Measurements from ENCODE around the gene OTP. TPM values are rescaled to one million over a fixed set of nuclear protein-coding genes. Genes with fewer than 3 reads are reported as not detected.

The OTP gene
- total RNA-seq, 2 donors from 2014 or later: not detected

DNA sequence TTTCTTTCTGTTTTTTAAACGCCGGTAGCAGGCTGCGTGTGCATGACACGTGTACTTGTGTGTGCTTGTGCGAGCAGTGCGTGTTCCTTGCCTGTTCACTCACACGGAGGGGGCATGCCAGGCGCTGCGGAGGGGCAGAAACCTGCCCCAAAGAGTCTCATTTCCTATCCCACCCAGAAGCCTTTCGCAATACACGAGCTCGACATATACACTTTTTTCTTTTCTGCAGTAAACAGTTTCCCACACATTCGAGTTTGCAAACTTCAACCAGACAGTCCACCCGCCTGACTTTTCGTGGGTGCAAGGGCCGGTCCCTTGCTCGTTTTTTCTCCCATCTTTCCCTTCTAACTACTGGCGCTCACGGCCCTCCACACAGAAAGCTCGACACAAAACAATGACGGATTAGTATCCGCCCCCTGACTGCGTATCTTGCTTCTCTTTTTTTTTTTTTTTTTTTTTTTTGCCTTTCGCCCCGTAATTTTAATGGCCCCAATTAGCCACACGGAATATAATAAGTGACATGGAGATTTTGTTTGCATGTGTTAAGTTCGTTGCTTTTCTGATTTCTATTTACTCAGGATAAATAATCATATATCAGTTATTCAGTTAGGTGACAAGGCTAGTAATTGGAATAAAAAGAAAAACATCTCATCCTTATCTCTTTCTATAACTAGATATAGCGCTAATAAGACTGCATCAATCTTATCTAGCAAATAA, 5.3 kb upstream of the OTP start:
- Histone ChIP-seq H3K27ac (no peak overlapping the region), H3K36me3 (no peaks in the 10 kb centered on the region)

DNA sequence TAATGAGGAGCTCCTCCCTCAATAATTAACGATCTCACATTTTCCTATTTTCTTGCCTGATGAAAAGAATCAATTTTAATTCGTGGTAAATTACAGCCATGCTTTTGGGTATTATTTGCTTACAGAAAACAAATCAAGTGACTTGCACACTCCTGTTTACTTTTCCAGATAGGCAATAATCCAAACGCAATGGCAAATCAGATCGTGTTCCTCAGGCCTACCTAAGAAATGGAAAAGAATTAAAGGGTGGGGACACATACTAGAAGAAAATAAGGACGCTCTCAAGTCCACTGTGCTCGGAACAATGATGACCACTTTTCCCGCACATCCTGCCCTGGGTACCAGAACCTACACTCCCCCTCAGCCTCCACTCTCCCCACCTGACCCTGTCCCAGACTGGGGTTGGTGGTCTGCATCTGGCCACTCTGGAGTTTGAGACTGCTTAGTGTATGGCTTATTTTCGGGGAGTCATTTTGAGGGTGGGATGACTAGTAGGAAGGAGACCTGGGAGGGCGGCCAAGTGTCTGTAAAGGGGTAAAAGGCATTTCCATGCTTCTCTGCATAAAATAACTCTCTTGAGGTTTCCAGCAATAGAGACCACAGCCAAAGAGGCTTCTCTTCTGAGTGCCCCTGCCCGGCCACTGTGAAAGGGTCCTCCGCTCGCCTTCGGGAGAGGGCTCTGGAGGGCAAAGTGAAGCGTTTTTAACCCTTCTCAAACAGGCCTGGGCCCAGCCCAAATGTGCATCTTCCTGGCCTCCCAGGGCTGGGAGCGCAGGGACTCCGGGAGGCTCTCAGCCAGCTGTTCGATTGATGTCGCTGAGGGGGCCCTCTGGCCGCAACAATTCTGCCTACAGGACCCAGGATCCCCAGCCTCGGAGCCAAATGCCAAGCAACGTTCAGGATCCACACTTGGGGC, 4.5 kb upstream of the OTP start:
- no peak overlapping the region for H3K4me3 ChIP-seq
- no peak overlapping the region for H3K27ac ChIP-seq
- peaks cover 62% of the 10 kb centered on the region for H3K27me3 ChIP-seq (replicated peaks; ENCODE audit: insufficient read depth)
- no peak for DNase-seq (ENCODE audit: low spot score)
- no peaks in the 10 kb centered on the region for H3K9me3 ChIP-seq
- intact Hi-C loops (cut with DNase I): loop anchor here (10.0 kb wide), 1 partner anchor 132 kb away; the partner anchor contains the start of gene TBCA
- 9% methylated on average over 21 of the region's 21 CpGs for WGBS
- TF ChIP-seq, protein P1, sequence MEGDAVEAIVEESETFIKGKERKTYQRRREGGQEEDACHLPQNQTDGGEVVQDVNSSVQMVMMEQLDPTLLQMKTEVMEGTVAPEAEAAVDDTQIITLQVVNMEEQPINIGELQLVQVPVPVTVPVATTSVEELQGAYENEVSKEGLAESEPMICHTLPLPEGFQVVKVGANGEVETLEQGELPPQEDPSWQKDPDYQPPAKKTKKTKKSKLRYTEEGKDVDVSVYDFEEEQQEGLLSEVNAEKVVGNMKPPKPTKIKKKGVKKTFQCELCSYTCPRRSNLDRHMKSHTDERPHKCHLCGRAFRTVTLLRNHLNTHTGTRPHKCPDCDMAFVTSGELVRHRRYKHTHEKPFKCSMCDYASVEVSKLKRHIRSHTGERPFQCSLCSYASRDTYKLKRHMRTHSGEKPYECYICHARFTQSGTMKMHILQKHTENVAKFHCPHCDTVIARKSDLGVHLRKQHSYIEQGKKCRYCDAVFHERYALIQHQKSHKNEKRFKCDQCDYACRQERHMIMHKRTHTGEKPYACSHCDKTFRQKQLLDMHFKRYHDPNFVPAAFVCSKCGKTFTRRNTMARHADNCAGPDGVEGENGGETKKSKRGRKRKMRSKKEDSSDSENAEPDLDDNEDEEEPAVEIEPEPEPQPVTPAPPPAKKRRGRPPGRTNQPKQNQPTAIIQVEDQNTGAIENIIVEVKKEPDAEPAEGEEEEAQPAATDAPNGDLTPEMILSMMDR (IDR thresholded peaks at IDR 0.05): no peak
- no peak for TF ChIP-seq POLR2AphosphoS5 (IDR thresholded peaks at IDR 0.05)
- no peak for TF ChIP-seq POLR2A (IDR thresholded peaks at IDR 0.05)
- no peaks in the 10 kb centered on the region for H3K4me1 ChIP-seq (replicated peaks)
- no peaks in the 10 kb centered on the region for H3K36me3 ChIP-seq

More for the DNA sequence above, 5.3 kb upstream of the OTP start:
- Histone ChIP-seq H3K27me3 (replicated peaks; ENCODE audit: insufficient read depth) (peaks cover 59% of the 10 kb centered on the region), H3K9me3 (no peaks in the 10 kb centered on the region), H3K4me1 (replicated peaks) (no peaks in the 10 kb centered on the region), H3K4me3 (no peak overlapping the region)
- TF ChIP-seq, protein P1 (IDR thresholded peaks at IDR 0.05): no peak
- TF ChIP-seq POLR2AphosphoS5 (IDR thresholded peaks at IDR 0.05) (no peak), POLR2A (IDR thresholded peaks at IDR 0.05) (no peak)
- intact Hi-C loops (cut with DNase I): loop anchor here (10.0 kb wide), 1 partner anchor 131 kb away; the partner anchor contains the start of gene TBCA
- no peak for DNase-seq (ENCODE audit: low spot score)
- 10% methylated on average over 28 of the region's 28 CpGs for WGBS

DNA sequence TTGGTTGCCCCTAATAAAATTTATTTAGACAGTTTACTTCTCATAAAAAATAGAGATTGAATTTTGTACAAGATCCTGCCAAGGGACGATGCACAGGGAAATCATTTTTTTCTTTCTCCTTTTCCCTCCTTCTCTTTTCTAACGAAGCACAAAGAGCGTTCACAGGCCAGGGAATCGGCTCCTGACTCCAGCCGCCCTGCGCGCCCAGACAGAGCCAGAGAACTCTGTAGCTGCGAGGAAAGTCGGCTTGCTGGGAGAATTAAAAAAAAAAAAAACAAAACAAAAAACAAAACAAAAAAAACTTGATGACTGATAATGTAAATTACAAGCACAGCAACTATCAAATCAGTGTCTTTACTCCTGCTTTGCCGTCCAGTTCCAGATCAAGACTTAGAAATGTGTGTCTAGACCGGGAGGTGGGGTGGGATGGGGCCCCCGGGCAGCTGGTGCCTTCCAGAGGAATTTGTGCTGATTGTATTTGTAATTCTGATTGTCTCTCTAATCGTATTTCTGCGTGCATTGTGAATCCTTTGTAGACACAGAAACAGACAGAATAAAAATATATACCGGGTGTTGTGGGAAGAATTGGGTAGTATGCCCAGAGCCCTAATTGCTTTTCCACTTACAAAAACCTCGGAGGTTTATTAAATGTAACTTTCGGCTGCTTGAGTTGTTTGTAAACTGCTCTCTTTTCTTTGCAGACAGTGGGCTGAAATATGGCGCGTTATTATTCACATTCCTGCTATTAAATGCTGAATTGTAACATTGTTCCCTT, 3.6 kb upstream of the OTP start:
- no peak overlapping the region for H3K27ac ChIP-seq
- no peaks in the 10 kb centered on the region for H3K36me3 ChIP-seq
- H3K4me1 ChIP-seq (replicated peaks): no peaks in the 10 kb centered on the region
- 15% methylated on average over 19 of the region's 19 CpGs for WGBS
- intact Hi-C loops (cut with DNase I): loop anchor here (10.0 kb wide), 1 partner anchor 133 kb away; the partner anchor contains the start of gene TBCA
- TF ChIP-seq POLR2A (IDR thresholded peaks at IDR 0.05) (no peak), POLR2AphosphoS5 (IDR thresholded peaks at IDR 0.05) (no peak)
- TF ChIP-seq, protein P1 (IDR thresholded peaks at IDR 0.05): no peak
- peaks cover 65% of the 10 kb centered on the region for H3K27me3 ChIP-seq (replicated peaks; ENCODE audit: insufficient read depth)
- DNase-seq (ENCODE audit: low spot score): no peak
- no peaks in the 10 kb centered on the region for H3K9me3 ChIP-seq
- H3K4me3 ChIP-seq: no peak overlapping the region

DNA sequence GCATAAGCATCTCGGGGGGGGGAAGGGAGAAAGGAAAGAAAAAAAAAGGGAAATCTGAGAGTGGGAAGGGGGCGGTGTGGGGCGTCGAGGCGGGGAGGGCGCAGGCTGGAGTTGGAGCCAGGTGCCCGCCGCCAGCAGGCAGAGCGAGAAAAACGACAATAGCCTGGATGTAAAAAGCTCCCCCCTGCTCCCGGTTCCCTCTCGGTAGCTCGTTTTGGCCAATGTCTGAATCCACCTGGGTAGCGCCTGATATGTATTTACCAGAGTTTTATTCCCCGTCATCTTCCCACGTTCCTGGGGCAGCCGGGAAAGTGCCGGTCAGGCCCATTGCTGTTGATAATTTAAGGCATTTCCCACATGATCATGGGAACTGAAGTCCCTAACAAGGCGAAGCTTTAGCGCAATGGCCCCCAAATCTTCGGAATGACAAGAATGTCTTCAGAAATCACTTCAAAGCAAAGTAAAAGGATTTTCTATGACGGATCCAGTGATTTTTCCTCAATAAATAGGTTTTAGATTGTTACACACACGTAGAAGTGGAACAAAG, 3.0 kb upstream of the OTP start:
- TF ChIP-seq POLR2AphosphoS5 (IDR thresholded peaks at IDR 0.05): no peak
- TF ChIP-seq, protein P1 (IDR thresholded peaks at IDR 0.05): no peak
- no peak for TF ChIP-seq POLR2A (IDR thresholded peaks at IDR 0.05)
- Histone ChIP-seq H3K4me3 (no peak overlapping the region), H3K9me3 (no peaks in the 10 kb centered on the region), H3K4me1 (replicated peaks) (no peaks in the 10 kb centered on the region), H3K27me3 (replicated peaks; ENCODE audit: insufficient read depth) (peaks cover 70% of the 10 kb centered on the region), H3K27ac (no peak overlapping the region), H3K36me3 (no peaks in the 10 kb centered on the region)
- DNase-seq (ENCODE audit: low spot score): no peak
- 12% methylated on average over 23 of the region's 23 CpGs for WGBS
- intact Hi-C loops (cut with DNase I): loop anchor here (10.0 kb wide), 1 partner anchor 133 kb away; the partner anchor contains the start of gene TBCA

Measured in prostate gland (tissue), 2 donors.